GM10847 (cell line): ENCODE measurements around the gene FAM13A.

Experiments
- POLR2A ChIP-seq: IDR thresholded peaks from 2 replicates; pipeline ENCODE4 v1.6.1; 2011; ENCODE audit not compliant: insufficient read length; ENCODE audit errors: extremely low read depth

The FAM13A gene

DNA sequence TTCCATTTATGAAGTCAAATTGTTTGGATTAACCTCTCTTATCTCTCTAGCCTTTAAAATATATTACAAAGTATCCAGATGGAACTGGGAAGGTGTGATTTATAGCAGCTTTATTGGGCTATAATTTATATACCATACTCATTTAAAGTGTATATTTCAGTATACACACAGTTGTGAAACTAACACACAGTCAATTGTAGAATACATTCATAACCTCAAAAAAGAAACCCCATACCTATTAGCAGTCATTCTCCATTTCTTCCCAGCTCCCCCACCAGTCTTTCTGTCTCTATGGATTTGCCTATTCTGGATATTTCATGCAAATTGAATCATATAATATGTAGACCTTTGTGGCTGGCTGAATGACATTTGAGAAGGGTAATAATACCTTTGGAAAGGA lies 351.8 kb downstream of the FAM13A start:
- TF ChIP-seq POLR2A: no peak

DNA sequence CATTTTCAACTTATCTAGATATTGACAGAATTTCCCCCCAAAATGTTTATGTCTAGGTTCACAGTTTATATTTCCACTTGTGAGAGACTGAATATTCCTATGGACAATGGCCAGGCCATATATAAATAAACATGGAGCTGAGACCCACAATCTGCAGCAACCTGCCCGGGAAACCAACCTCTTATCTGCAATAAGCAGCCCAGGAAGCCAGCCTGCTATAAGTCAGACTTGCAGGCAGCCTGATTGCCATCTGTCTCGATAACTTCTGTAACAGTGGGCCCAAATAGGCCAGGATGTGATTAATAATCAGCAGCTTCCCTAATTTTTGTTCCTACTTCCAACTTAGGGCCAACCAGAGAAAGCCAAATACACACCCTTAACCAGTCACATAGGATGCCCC lies 354.2 kb downstream of the FAM13A start:
- no peak for TF ChIP-seq POLR2A

DNA sequence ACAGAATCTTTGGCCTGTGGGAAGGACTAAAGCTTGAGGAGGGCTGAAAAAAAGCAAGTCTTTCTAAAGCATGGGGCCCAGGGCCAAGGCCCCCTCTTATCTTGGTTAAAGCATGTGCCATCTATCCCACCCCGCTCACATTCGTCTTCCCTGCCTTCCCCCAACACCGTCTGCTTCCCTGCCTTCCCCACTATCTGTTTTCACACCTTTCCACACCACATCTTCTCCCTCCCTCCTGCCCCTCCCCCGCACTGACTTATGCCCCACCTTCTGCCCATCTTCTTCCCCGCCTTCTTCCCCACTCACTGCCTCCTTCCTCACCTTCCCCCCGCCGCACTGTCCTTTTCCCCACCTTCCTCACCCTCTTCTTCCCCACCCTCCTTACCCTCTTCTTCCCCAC lies 358.5 kb downstream of the FAM13A start:
- TF ChIP-seq POLR2A: no peak

DNA sequence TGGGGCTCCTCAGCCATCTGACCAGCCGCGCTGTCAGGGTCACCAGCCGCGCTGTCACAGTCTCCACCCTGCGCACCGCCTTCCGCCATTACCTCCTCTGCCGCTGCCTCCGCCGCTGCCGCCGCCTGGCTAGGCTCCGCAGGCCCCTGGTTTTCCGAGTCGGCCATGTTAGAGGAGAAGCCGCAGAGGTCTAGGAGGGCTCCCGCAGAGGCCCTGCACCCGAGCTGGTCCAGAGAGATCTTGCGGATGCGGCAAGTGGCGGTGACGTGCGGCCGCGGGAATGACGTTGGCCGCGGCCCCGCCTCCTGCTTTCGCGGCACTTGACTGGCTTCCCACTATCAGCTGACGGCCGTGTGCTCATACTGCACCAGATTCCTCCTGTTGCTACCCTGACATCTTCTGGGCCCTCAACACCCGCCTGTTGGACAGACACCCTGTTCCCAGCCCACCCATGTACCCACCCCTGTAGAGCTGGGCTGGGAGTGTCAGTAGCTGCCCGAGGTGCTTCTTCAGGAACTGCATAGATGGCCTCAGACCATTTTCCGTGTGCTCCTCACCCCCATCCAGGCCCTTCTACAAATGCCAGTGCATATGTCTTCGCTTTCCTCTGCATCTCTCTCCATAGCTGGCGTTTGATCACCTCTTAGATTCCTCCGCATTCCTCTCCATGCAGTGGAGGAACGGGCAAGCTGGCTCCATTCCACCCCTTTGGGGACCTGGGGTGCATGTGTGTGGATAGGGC lies 359.2 kb downstream of the FAM13A start, which contains the start of gene NAP1L5:
Gene NAP1L5, minus strand, starts transcription at position 242 of the 742 bp plus-strand sequence. Its CDS starts 75 bp downstream, at position 167.
- peak; percentile 20 for TF ChIP-seq POLR2A

DNA sequence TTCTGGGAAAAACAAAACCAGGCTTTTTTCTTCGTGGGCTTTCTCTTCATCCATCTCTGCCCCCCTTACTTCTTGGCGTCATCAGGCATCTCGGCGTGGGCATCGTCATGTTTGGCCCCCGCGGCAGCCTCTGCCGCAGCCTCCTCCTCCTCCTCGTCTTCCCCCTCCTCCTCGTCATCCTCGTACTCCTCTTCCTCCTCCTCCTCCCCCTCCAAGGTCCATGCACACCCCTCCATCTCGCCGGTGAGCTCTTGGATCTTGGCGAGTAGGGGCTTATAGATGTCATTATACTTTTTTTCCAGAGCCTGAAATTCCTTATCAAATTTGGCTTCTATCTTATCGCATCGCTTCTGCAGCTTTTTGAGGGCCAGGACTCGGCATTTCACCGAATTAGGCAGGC lies 359.8 kb downstream of the FAM13A start:
- no peak for TF ChIP-seq POLR2A

DNA sequence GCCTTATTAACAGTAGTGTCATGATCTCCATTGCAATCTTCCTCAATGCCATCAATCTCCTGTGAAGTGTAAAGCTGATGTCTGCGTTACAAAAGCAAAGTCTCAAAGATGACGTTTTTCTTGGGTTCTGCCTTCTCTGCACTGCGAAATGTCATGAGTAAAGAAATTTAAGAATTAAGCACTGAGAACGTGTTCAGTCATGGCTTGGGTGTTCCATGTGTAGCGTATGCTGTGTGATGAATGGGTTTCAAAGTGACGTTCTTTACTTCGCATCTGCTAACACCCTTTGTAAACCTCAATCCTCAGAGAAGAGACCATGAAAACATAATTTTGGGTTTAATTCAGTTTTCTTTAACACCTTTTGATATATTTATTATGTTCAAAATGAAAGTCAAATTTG lies 360.4 kb downstream of the FAM13A start:
- TF ChIP-seq POLR2A: no peak

DNA sequence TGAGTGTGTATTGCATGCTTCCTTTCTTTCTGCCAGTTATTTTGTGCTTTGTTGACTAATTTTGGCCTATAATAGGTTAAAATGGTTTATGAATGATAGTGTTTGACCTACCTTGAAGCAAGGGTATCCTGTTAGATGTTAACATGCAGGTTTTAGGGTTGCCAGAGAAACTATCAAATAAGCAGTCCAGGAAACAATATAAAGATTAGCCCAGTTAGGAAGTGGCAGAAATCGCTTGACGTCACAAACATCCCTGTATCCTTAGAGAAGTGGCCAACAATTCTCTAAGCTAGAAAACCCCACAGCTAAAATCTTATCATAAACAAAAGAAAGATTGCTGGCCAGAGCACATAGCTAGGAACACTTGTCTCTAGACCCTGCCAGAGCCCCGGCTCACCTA lies 363.2 kb downstream of the FAM13A start:
- TF ChIP-seq POLR2A: no peak

- TF ChIP-seq POLR2A: no peak
These were observed 366.6 kb downstream of the FAM13A start for GRCh38 chr4:88690355-88690754.

DNA sequence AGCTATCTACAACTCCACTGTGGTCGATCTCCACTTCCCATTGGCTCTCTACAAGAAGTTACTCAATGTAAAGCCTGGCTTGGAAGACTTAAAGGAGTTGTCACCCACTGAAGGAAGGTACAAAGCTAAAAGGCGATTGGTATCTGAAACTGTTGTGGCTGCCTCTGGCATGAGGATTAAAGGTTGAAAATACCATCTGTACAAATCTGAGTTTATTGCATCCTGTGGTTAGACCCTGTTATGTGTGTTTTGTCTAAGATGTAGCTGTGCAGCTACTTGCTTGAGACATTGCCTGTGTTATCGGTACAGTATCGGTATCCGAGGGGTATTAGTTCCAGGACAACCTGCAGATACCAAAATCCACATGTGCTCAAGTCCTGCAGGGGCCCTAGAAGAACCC lies 375.8 kb downstream of the FAM13A start:
- no peak for TF ChIP-seq POLR2A
